GM19193 (cell line): ENCODE data around the gene EFEMP1.

Experiments used
- POLR2A ChIP-seq: IDR thresholded peaks from 4 replicates; pipeline ENCODE4 v1.6.1; 2011; ENCODE audit not compliant: insufficient read depth, insufficient read length; ENCODE audit errors: extremely low read depth

The EFEMP1 gene

DNA sequence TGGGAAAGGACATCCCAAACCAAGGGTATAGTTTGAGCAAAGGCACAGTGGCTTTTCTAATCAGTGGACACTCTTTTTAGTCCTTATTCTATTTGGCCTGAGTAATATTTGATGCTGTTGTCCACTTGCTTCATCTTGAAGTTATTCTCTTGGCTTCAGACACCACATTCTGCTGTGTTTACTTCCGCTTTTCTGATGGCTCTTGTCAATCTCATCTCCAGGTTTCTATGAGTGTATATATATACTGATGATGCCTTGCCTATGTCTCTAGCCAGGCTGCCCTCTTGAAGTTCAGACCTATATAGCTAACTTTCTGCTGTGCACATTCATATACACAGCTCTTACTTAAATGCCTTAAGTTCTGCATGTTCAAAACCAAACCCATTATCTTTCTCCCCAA, 83.1 kb downstream of the EFEMP1 start:
- TF ChIP-seq POLR2A, result no peak

DNA sequence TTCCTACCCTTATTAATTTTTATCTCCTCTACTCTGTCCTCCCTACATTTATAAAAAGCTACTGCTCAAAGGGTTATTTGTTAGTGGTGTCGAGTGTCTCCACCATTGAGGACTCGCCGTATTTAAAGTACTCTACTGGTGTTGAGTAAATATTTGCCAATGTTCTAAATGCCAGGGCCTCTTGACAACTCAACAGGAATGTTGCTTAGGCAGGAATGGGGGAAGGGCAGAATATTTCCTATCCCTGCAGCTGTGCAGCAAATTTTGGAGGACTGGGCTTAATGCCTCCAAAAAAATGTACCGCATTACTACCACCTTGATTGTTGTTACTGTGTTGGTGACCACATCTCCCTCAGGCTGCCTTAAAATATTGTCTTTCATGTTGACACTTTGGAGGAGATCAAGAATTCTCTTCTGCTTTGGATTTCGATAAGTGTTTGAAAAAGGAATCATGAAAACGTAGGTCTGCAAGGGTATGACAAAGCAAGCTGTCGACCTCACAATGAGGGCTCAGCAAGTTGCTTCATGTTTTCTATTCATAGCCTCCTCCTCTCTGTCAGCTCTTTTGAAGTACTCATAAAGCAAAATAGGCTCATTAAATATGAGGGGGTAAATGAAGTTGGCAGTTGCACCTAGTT, 84.3 kb downstream of the EFEMP1 start:
- TF ChIP-seq POLR2A, result no peak

DNA sequence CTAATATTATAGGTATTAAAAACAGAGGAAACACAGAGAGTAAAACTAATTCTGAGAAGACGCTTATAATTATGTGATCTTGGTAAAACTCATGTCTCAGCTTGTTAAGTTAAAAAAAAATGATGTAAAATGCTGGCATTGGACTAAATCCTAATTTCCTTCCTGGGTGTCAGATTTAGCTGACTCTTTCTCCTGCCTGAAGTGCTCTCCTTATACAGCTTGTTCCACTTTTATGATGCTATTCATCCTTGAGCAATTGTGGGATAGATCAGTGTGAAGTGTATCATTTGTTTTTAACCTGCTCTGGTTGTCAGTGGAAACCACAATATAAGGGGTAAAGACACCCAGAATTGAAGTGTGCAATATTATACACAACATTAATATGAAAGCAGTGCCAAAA, 84.9 kb downstream of the EFEMP1 start:
- TF ChIP-seq POLR2A, result no peak

DNA sequence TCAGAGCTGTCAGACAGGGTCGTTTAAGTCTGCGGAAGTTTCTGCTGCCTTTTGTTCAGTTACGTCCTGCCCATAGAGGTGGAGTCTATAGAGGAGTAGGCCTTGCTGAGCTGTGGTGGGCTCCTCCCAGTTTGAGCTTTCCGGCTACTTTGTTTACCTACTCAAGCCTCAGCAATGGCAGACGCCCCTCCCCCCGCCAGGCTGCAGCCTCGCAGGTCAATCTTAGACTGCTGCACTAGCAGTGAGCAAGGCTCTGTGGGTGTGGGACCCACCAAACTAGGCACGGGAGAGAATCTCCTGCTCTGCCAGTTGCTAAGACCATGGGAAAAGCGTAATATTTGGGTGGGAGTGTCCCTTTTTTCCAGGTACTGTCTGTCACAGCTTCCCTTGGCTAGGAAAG, 86.5 kb downstream of the EFEMP1 start:
- no peak for TF ChIP-seq POLR2A

DNA sequence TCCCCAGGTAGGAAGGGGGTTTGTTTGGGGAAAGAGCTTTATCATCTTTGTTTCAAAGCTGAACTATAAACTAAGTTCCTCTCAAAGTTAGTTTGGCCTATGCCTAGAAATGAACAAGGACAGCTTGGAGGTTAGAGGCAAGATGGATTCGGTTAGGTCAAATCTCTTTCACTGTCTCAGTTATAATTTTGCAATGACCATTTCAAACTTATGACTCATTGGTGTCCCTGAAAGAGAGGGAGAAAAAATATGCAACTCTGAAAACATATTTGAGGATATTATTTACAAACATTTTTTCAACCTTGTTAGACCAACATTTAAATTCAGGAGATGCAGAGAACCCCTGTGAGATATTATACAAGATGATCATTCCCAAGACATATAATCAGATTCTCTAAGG, 95.7 kb downstream of the EFEMP1 start:
- TF ChIP-seq POLR2A, result no peak

DNA sequence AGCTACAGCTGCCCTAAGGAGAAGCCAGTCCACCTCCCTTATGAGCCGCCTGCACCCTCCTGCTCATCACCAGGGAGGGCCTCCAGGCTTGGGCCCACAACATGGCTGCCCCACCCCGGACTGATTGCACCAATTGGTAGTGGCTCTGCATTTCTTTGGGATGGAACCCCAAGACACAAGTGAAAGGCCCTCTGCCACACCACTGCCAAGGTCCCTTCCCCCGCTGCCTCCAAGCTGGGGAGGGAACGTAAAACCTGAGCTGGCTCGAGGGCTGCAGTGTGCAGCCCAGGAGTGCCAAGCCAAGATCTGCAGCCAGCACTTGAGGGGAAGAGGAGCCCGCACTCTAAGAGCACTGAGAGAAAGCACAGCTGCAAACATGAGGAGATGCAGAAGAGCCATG, 97.3 kb downstream of the EFEMP1 start:
- no peak for TF ChIP-seq POLR2A

DNA sequence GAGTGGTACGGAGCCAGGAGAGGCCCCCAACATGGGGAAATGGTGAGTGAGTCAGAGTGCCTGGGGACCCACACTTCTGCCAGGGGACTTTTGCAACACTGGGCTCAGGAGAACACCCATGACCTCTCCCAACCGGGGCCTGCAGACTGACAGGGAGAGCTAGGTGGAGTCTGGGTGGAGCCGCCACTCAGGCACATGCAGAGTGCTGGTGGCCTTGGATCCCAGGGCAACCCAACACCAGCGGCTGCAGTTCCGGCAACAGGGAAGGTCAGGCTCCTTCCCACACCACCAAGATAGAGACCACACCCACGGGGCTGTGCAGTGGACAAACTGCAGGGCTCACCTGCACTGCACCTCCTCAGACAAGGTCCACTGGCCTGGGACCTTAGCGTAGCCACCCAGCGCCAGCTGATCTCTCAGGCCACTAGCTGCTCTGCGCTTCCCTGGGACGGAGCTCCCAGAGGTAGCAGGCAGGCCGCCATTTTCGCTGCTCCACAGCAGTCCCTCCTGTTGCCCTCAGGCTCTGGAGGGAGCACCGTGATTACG, 99.0 kb downstream of the EFEMP1 start:
- TF ChIP-seq POLR2A, result no peak
